ENCODE measurements around the gene HS1BP3. TPM values are rescaled to one million over a fixed set of nuclear protein-coding genes. Genes with fewer than 3 reads are reported as not detected.

The HS1BP3 gene
- total and polyA plus RNA-seq, 2 of the 13 experiments (the other 11 are each of a cell fraction or from before 2014, with no cell fraction given) = 15.2 to 22.0 TPM

DNA sequence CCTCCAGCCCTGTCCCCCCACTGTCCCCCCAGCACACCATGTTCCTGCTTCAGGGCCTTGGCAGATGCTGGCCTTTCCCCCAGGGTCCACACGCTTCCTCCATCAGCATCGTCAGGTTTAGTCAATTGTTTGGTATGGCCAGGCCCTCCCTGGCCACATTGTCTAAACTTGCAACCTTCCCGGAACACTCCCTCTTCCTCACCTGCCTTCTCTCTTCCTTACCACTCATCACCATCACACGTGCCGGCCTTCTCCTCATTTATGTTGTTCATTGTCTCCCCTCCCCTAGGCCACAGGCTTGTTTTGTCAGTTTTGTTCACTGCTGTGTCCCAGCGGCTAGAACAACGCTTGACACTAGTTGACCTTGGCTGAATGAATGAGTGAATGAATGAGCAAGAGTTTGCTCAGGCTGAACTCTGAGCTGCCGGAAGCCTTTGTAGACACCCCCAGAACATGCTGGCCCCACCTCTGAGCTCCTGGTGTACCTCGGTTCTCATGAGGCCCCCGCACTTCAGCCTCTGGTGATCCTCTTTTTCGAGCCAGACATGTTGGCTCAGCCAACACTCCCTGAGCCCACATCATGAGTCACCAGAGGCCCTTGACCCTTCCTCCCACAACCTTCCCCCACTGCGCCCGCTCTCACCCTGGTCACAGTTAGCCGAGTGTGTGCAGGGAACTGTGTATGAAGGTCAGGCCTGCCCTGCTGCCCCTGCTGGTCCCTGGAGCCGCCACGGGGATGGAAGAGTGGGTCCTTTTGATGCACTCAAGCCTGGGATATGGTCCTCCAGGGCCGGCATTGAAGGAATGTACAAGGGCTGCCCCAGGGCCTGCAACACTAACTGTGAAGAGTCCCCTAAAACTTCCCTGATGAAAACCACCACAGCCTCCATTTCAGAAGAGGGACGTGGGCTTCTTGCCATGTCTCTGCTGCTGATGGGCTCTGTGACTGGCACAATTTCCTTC, 57.5 kb downstream of the HS1BP3 start (continued):
- TF ChIP-seq, protein P1, sequence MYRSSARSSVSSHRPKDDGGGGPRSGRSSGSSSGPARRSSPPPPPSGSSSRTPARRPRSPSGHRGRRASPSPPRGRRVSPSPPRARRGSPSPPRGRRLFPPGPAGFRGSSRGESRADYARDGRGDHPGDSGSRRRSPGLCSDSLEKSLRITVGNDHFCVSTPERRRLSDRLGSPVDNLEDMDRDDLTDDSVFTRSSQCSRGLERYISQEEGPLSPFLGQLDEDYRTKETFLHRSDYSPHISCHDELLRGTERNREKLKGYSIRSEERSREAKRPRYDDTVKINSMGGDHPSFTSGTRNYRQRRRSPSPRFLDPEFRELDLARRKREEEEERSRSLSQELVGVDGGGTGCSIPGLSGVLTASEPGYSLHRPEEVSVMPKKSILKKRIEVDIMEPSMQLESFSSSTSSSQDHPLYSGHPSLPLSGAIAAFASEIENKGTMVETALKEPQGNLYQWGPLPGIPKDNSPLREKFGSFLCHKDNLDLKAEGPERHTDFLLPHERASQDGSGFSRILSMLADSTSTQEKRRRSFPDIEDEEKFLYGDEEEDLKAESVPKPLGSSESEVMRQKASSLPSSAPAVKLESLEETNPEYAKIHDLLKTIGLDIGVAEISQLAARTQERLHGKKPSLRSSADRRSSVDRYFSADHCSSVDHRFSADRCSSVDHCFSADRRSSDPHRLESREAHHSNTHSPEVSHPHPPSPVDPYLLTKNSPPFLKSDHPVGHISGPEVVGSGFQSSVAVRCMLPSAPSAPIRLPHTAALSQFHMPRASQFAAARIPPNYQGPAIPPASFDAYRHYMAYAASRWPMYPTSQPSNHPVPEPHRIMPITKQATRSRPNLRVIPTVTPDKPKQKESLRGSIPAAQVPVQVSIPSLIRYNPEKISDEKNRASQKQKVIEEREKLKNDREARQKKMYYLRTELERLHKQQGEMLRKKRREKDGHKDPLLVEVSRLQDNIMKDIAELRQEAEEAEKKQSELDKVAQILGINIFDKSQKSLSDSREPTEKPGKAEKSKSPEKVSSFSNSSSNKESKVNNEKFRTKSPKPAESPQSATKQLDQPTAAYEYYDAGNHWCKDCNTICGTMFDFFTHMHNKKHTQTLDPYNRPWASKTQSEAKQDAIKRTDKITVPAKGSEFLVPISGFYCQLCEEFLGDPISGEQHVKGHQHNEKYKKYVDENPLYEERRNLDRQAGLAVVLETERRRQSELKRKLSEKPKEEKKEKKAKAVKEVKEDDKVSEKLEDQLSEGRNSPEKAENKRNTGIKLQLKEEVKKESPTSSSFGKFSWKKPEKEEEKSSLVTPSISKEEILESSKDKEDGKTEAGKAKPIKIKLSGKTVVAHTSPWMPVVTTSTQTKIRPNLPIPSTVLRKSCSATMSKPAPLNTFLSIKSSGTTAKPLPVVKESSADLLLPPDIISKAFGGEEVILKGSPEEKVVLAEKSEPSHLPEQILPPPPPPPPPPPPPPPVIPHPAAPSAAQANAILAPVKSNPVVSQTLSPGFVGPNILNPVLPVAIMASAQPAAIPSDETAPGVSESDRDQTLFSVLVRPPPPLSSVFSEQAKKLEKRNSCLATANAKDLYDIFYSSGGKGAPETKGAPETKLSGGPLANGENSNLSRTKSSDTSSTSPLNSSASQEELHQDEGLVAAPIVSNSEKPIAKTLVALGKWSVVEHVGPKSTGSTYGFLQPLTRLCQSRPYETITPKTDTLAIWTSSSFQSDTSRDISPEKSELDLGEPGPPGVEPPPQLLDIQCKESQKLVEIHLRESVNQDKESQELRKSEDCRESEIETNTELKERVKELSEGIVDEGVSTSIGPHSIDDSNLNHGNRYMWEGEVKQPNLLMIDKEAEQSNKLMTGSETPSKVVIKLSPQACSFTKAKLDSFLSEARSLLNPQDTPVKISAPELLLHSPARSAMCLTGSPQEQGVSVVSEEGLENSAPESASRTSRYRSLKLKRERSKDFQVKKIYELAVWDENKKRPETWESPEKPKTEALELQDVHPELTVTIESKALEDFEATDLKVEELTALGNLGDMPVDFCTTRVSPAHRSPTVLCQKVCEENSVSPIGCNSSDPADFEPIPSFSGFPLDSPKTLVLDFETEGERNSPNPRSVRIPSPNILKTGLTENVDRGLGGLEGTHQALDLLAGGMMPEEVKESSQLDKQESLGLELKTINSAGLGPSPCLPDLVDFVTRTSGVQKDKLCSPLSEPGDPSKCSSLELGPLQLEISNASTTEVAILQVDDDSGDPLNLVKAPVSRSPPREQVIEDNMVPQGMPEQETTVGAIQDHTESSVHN (CRISPR knock-in tag; IDR thresholded peaks at IDR 0.05) = no peak; the same call in 1 of the 2 replicates
- TF ChIP-seq SRF (IDR thresholded peaks at IDR 0.05; ENCODE audit: low read depth, low read length) (0 out of 2 replicates have a peak, but pooled peaks have one; percentile 49), NR2F2 (IDR thresholded peaks at IDR 0.05; ENCODE audit: borderline replicate concordance, low read depth) (no peak), CBX1 (IDR thresholded peaks at IDR 0.05; ENCODE audit: low read depth) (peak; percentile 65), NFKB2 (CRISPR knock-in tag; IDR thresholded peaks at IDR 0.05; ENCODE audit: borderline replicate concordance) (peak; percentile 90)
- TF ChIP-seq, protein P2, sequence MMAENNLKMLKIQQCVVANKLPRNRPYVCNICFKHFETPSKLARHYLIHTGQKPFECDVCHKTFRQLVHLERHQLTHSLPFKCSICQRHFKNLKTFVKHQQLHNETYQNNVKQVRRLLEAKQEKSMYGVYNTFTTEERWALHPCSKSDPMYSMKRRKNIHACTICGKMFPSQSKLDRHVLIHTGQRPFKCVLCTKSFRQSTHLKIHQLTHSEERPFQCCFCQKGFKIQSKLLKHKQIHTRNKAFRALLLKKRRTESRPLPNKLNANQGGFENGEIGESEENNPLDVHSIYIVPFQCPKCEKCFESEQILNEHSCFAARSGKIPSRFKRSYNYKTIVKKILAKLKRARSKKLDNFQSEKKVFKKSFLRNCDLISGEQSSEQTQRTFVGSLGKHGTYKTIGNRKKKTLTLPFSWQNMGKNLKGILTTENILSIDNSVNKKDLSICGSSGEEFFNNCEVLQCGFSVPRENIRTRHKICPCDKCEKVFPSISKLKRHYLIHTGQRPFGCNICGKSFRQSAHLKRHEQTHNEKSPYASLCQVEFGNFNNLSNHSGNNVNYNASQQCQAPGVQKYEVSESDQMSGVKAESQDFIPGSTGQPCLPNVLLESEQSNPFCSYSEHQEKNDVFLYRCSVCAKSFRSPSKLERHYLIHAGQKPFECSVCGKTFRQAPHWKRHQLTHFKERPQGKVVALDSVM (CRISPR knock-in tag; IDR thresholded peaks at IDR 0.05) = peak; percentile 89
- TF ChIP-seq, protein P3, sequence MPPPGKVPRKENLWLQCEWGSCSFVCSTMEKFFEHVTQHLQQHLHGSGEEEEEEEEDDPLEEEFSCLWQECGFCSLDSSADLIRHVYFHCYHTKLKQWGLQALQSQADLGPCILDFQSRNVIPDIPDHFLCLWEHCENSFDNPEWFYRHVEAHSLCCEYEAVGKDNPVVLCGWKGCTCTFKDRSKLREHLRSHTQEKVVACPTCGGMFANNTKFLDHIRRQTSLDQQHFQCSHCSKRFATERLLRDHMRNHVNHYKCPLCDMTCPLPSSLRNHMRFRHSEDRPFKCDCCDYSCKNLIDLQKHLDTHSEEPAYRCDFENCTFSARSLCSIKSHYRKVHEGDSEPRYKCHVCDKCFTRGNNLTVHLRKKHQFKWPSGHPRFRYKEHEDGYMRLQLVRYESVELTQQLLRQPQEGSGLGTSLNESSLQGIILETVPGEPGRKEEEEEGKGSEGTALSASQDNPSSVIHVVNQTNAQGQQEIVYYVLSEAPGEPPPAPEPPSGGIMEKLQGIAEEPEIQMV (CRISPR knock-in tag; IDR thresholded peaks at IDR 0.05; ENCODE audit: low read depth) = peak; percentile 91; the same call in 1 of the 2 replicates
- TF ChIP-seq, protein P4, sequence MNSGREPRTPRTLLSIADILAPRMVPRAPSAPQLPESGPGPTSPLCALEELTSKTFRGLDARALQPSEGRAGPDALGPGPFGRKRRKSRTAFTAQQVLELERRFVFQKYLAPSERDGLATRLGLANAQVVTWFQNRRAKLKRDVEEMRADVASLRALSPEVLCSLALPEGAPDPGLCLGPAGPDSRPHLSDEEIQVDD (CRISPR knock-in tag; IDR thresholded peaks at IDR 0.05; ENCODE audit: borderline replicate concordance) = no peak
- TF ChIP-seq, protein P5, sequence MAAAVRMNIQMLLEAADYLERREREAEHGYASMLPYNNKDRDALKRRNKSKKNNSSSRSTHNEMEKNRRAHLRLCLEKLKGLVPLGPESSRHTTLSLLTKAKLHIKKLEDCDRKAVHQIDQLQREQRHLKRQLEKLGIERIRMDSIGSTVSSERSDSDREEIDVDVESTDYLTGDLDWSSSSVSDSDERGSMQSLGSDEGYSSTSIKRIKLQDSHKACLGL (CRISPR knock-in tag; IDR thresholded peaks at IDR 0.05) = peak; percentile 41; the same call in 1 of the 2 replicates

All from HepG2 (cell line).